ENCODE data around the gene UBE2S. TPM values are rescaled to one million over a fixed set of nuclear protein-coding genes. Genes with fewer than 3 reads are reported as not detected.

Gene UBE2S
- total RNA-seq, 1 donor from 2014 or later: 235 TPM

DNA sequence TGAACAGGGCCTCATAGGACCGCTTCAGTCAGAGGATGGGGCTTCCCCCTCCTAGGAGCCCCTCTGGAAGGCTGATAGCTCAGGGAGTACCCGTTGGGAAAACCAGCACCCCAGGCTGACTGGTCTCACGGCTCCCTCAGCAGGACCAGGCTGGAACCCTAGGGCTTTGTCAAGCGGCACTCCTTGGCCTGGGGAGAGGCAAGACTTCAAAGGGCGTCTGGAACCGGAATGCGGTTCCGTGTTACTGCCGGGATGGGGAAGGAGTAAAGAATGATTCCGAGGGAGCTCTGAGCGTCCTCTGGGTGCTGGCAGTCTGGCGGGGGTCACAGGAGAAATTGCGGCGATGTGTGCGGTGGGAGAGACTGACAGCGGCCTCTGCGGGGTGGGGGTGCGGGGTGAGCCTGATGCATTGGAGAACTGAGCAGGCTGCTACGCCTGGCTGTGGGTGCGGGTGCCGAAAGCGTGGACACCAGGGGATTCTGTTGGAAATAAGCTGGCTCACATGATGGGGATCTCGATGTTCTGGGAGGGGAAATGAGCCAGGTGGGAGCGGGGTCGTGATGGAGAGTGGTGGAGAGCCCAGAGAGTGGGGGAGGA, 54.9 kb downstream of the UBE2S start:
- TF ChIP-seq, protein P1, sequence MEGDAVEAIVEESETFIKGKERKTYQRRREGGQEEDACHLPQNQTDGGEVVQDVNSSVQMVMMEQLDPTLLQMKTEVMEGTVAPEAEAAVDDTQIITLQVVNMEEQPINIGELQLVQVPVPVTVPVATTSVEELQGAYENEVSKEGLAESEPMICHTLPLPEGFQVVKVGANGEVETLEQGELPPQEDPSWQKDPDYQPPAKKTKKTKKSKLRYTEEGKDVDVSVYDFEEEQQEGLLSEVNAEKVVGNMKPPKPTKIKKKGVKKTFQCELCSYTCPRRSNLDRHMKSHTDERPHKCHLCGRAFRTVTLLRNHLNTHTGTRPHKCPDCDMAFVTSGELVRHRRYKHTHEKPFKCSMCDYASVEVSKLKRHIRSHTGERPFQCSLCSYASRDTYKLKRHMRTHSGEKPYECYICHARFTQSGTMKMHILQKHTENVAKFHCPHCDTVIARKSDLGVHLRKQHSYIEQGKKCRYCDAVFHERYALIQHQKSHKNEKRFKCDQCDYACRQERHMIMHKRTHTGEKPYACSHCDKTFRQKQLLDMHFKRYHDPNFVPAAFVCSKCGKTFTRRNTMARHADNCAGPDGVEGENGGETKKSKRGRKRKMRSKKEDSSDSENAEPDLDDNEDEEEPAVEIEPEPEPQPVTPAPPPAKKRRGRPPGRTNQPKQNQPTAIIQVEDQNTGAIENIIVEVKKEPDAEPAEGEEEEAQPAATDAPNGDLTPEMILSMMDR (IDR thresholded peaks at IDR 0.05; ENCODE audit: partially characterized antibody, unreplicated experiment): no peak
- Mint-ChIP-seq H3K27me3 (ENCODE audit: unreplicated experiment) (peaks cover 17% of the 10 kb centered on the region), H3K36me3 (ENCODE audit: unreplicated experiment) (no peaks in the 10 kb centered on the region), H3K4me3 (ENCODE audit: unreplicated experiment) (peak overlapping the region; percentile 61), H3K27ac (ENCODE audit: unreplicated experiment) (no peak overlapping the region), H3K4me1 (ENCODE audit: low read depth, unreplicated experiment) (peaks cover 19% of the 10 kb centered on the region), H3K9me3 (ENCODE audit: unreplicated experiment) (peaks cover 12% of the 10 kb centered on the region)
- DNase-seq: no peak

DNA sequence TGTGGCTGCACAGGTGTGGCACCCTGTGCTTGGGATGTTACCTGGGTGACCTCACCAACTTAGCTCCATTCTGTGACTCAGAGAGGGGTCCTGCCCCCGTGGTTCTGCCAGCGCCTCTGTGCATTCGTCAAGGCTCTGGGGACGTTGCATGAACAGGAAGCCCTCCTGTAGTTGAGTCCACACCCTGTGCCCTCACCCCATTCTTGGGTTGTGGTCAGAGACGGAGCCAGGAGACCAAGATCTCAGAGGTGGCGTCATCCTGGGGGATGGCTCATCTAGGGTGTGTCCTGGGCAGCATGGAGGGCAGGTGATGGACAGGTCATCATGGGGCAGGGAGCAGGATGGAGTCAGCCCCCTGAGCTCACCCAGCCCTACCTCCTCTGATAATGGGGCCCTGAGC, 55.5 kb downstream of the UBE2S start:
- Mint-ChIP-seq H3K9me3 (ENCODE audit: unreplicated experiment) (peaks cover 12% of the 10 kb centered on the region), H3K4me3 (ENCODE audit: unreplicated experiment) (no peak overlapping the region), H3K4me1 (ENCODE audit: low read depth, unreplicated experiment) (peaks cover 19% of the 10 kb centered on the region)

DNA sequence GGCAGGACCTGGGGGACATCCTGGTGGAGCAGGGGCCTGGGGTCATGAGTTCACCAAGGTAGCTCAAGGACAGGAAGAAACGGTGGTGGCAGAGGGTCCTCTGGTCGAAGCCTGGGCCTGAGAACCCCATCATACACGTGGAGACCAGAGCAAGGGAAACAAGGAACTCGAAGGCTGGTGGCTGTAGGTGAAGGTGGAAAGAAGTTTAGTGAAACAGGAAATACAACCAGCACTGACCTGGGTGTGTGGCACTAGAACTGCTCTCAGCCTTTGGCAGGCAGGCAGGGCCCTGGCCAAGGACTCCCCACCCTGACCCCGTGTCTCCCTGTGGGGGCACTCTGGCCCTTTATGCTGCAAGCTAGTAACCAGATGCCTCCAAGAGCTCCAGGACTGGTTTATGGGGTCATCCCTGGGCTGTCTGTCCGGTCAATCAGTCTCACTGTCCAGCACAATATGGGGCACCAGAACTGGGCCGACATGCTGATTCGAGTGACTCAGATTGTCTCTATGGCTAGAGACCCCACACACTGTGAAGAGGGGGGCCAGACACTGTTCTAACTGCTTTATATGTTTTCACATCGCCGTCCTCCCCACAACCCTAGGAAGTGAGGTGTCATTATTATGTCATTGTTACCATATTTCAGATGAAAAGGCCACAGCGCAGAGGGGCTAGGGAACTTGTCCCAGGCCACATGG, 56.8 kb downstream of the UBE2S start:
- no peak overlapping the region for H3K27ac Mint-ChIP-seq (ENCODE audit: unreplicated experiment)
- DNase-seq: no peak
- no peak overlapping the region for H3K4me3 Mint-ChIP-seq (ENCODE audit: unreplicated experiment)
- H3K4me1 Mint-ChIP-seq (ENCODE audit: low read depth, unreplicated experiment): peaks cover 20% of the 10 kb centered on the region
- no peaks in the 10 kb centered on the region for H3K36me3 Mint-ChIP-seq (ENCODE audit: unreplicated experiment)
- peaks cover 12% of the 10 kb centered on the region for H3K9me3 Mint-ChIP-seq (ENCODE audit: unreplicated experiment)
- H3K27me3 Mint-ChIP-seq (ENCODE audit: unreplicated experiment): peaks cover 18% of the 10 kb centered on the region
- TF ChIP-seq, protein P1 (IDR thresholded peaks at IDR 0.05; ENCODE audit: partially characterized antibody, unreplicated experiment): no peak

More for the DNA sequence above, 55.5 kb downstream of the UBE2S start:
- H3K27ac Mint-ChIP-seq (ENCODE audit: unreplicated experiment): no peak overlapping the region
- no peaks in the 10 kb centered on the region for H3K36me3 Mint-ChIP-seq (ENCODE audit: unreplicated experiment)
- TF ChIP-seq, protein P1 (IDR thresholded peaks at IDR 0.05; ENCODE audit: partially characterized antibody, unreplicated experiment): no peak
- DNase-seq: no peak
- peaks cover 17% of the 10 kb centered on the region for H3K27me3 Mint-ChIP-seq (ENCODE audit: unreplicated experiment)

Other genes with a start within 250 kb of the UBE2S start
- gene DNAAF3, start 241.2 kb downstream of the UBE2S start, total RNA-seq (ENCODE audit: unreplicated experiment): 2.4 TPM
- 23.7 TPM for gene SYT5, start 227.5 kb downstream of the UBE2S start, total RNA-seq (ENCODE audit: unreplicated experiment)
- gene PTPRH, start 198.3 kb downstream of the UBE2S start, total RNA-seq (ENCODE audit: unreplicated experiment): 7.4 TPM
- 7.6 TPM for gene TMEM86B, start 179.0 kb downstream of the UBE2S start, total RNA-seq (ENCODE audit: unreplicated experiment)
- gene PPP6R1, start 148.8 kb downstream of the UBE2S start, total RNA-seq (ENCODE audit: unreplicated experiment): 82.3 TPM
- 41.5 TPM for gene HSPBP1, start 127.7 kb downstream of the UBE2S start, total RNA-seq (ENCODE audit: unreplicated experiment)
- gene BRSK1, start 123.8 kb downstream of the UBE2S start, total RNA-seq (ENCODE audit: unreplicated experiment): 223 TPM
- not detected for gene TMEM150B, start 82.4 kb downstream of the UBE2S start, total RNA-seq (ENCODE audit: unreplicated experiment)
- 105 TPM for gene KMT5C, start 67.9 kb downstream of the UBE2S start, total RNA-seq (ENCODE audit: unreplicated experiment)
- gene COX6B2, start 53.1 kb downstream of the UBE2S start, total RNA-seq (ENCODE audit: unreplicated experiment): 2.8 TPM
- 0.17 TPM for gene GARIN5B, start 44.5 kb downstream of the UBE2S start, total RNA-seq (ENCODE audit: unreplicated experiment)
- gene IL11, start 37.3 kb downstream of the UBE2S start, total RNA-seq (ENCODE audit: unreplicated experiment): 18.1 TPM
- 3.7 TPM for gene TMEM190, start 31.0 kb downstream of the UBE2S start, total RNA-seq (ENCODE audit: unreplicated experiment)
- gene TMEM238, start 23.5 kb downstream of the UBE2S start, total RNA-seq (ENCODE audit: unreplicated experiment): 1.3 TPM
- 1,087 TPM for gene RPL28, start 21.9 kb downstream of the UBE2S start, total RNA-seq (ENCODE audit: unreplicated experiment)
- 3.2 TPM for gene SHISA7, start 35.5 kb upstream of the UBE2S start, total RNA-seq (ENCODE audit: unreplicated experiment)
- 24.9 TPM for gene ISOC2, start 53.9 kb upstream of the UBE2S start, total RNA-seq (ENCODE audit: unreplicated experiment)
- gene C19orf85, start 57.0 kb upstream of the UBE2S start, total RNA-seq (ENCODE audit: unreplicated experiment): not detected
- 13.7 TPM for gene ZNF628, start 68.8 kb upstream of the UBE2S start, total RNA-seq (ENCODE audit: unreplicated experiment)
- 125 TPM for gene NAT14, start 77.4 kb upstream of the UBE2S start, total RNA-seq (ENCODE audit: unreplicated experiment)
- gene SSC5D, start 80.6 kb upstream of the UBE2S start, total RNA-seq (ENCODE audit: unreplicated experiment): 7.6 TPM
- 0.42 TPM for gene SBK2, start 129.3 kb upstream of the UBE2S start, total RNA-seq (ENCODE audit: unreplicated experiment)
- gene SBK3, start 137.8 kb upstream of the UBE2S start, total RNA-seq (ENCODE audit: unreplicated experiment): not detected
- 48.9 TPM for gene ZNF579, start 173.1 kb upstream of the UBE2S start, total RNA-seq (ENCODE audit: unreplicated experiment)
- 26.0 TPM for gene FIZ1, start 191.7 kb upstream of the UBE2S start, total RNA-seq (ENCODE audit: unreplicated experiment)
- 6.7 TPM for gene ZNF524, start 192.5 kb upstream of the UBE2S start, total RNA-seq (ENCODE audit: unreplicated experiment)
- 14.6 TPM for gene ZNF865, start 197.9 kb upstream of the UBE2S start, total RNA-seq (ENCODE audit: unreplicated experiment)
- gene ZNF784, start 216.8 kb upstream of the UBE2S start, total RNA-seq (ENCODE audit: unreplicated experiment): 8.4 TPM
- gene ZNF580, start 233.2 kb upstream of the UBE2S start, total RNA-seq (ENCODE audit: unreplicated experiment): 43.6 TPM
- gene ZNF581, start 235.9 kb upstream of the UBE2S start, total RNA-seq (ENCODE audit: unreplicated experiment): 31.0 TPM
- gene CCDC106, start 240.4 kb upstream of the UBE2S start, total RNA-seq (ENCODE audit: unreplicated experiment): 32.1 TPM
- gene U2AF2, start 247.2 kb upstream of the UBE2S start, total RNA-seq (ENCODE audit: unreplicated experiment): 216 TPM